IPS-20b (cell line): ENCODE measurements around the gene BRD9.
"Not testable (repeated sequence)": the region's sequence is repeated elsewhere in the genome, so short reads cannot be mapped to it uniquely, and the experiment has no call there.

Experiments used
- H3K27ac ChIP-seq: one replicate; pipeline ENCODE4 v1.5.1; 2013; ENCODE audit warnings: low read length
- H3K27me3 ChIP-seq: 2 replicates; pipeline ENCODE4 v1.6.1; 2013; ENCODE audit warnings: mild to moderate bottlenecking, low read length, inconsistent platforms; ENCODE audit not compliant: insufficient read depth
- H3K36me3 ChIP-seq: 2 replicates; pipeline ENCODE4 v1.6.1; 2013; ENCODE audit warnings: low read depth, mild to moderate bottlenecking, inconsistent platforms, low read length, moderate library complexity; ENCODE audit not compliant: insufficient read depth
- H3K4me1 ChIP-seq: 2 replicates; pipeline ENCODE4 v1.6.1; 2013; ENCODE audit warnings: mild to moderate bottlenecking, control low read depth, inconsistent platforms, low read length, moderate library complexity; ENCODE audit not compliant: insufficient read depth
- H3K4me3 ChIP-seq: 2 replicates; pipeline ENCODE4 v1.5.1; 2013; ENCODE audit warnings: mild to moderate bottlenecking, low read length, inconsistent platforms
- H3K9ac ChIP-seq: 2 replicates; pipeline ENCODE4 v1.6.1; 2013; ENCODE audit warnings: low read depth, mild to moderate bottlenecking, inconsistent platforms, low read length, moderate library complexity
- H3K9me3 ChIP-seq: 2 replicates; pipeline ENCODE4 v1.6.1; 2013; ENCODE audit warnings: mild to moderate bottlenecking, low read depth, low read length, inconsistent platforms; ENCODE audit not compliant: insufficient read depth

Gene BRD9

DNA sequence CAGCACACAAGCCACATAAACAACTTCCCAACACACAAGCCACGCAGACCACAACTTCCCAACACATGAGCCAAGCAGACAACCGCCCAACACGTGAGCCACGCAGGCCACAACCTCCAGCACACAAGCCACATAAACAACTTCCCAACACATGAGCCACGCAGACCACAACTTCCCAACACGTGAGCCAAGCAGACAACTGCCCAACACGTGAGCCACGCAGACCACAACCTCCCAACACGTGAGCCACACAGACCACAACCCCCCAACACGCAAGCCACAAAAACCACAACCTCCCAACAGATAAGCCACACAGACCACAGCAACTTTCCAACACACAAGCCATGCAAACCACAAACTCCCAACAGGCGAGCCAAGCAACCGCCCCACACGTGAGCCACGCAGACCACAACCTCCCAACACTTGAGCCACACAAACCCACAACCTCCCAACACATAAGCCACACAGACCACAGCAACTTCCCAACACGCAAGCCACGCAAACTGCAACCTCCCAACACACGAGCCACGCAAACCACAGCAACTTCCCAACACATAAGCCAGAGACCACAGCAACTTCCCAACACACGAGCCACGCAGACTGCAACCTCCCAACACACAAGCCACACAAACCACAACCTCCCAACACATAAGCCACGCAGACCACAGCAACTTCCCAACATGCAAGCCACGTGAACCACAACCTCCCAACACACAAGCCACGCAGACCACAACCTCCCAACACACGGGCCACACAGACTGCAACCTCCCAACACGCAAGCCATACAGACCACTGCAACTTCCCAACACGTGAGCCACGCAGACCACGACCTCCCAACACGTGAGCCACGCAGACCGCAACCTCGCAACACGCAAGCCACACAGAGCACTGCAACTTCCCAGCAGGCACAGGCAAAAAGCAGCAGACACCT, 10.1 kb downstream of the BRD9 start:
- H3K9ac ChIP-seq, result no peak overlapping the region
- H3K27ac ChIP-seq, result no peak overlapping the region
- H3K36me3 ChIP-seq, result peaks cover 79% of the 10 kb centered on the region
- no peaks in the 10 kb centered on the region for H3K9me3 ChIP-seq
- no peaks in the 10 kb centered on the region for H3K4me1 ChIP-seq
- H3K4me3 ChIP-seq, result no peak overlapping the region
- no peaks in the 10 kb centered on the region for H3K27me3 ChIP-seq

DNA sequence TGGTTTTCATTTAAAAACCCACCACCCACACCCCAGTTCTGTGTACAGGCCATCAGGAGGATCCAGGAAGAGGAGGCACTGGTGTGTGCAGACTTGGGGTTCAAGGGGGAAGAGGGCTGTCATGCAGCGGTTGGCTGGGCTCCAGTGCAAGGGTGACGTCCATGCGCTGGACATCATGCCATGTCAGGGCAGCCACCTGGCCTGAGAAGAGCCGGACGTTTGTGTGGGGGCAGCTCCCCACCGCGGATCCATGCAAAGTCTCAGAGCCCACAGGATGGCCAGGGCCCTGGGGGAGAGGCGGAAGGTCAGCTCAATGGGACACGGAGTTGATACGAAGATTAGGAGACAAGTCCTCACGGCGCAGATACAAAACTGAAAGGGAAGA, 11.1 kb downstream of the BRD9 start:
- H3K27ac ChIP-seq, result no peak overlapping the region
- H3K4me3 ChIP-seq, result no peak overlapping the region
- no peaks in the 10 kb centered on the region for H3K9me3 ChIP-seq
- no peaks in the 10 kb centered on the region for H3K4me1 ChIP-seq
- peaks cover 79% of the 10 kb centered on the region for H3K36me3 ChIP-seq
- H3K27me3 ChIP-seq, result no peaks in the 10 kb centered on the region
- no peak overlapping the region for H3K9ac ChIP-seq

DNA sequence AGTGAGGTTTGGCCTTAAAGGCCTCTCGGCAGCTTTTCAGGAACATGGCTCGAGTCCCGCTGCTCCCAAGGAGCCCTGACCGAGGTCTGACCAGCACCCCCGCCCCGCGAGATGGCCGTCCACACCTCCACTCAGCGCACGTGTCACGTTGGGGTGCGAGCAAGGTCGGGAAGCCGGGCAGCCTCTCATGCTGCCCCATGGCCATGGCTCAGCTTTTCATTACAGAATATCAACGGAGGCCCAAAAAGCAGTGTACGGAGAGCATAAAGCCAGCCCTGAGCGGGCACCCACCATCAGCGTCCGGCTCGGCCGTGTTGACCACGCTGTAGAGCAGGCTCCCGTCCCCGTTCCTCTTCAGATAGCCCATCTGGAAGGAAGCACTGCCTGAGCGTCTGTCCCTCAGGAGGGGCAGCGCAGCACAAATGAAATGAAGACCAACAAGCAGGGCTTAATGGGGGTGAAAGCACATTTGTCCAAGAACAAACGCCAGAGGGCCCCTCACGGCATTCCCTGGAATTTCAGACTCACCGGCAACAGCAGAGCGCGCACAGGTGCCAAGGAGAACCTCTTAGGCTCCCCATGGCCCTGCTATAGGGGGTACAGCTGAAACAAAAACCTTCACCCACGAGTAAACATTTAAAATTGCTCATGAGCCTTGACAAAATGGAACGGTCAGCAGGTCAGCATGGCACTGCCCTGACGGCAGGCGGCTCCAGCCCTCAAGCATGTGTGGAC, 11.6 kb downstream of the BRD9 start:
- Histone ChIP-seq H3K36me3 (peaks cover 79% of the 10 kb centered on the region), H3K4me1 (no peaks in the 10 kb centered on the region), H3K9me3 (no peaks in the 10 kb centered on the region), H3K27ac (no peak overlapping the region), H3K9ac (no peak overlapping the region), H3K27me3 (no peaks in the 10 kb centered on the region), H3K4me3 (no peak overlapping the region)

GRCh38 chr5:878677-879076, 13.9 kb downstream of the BRD9 start:
- not testable (repeated sequence) for H3K27ac ChIP-seq, H3K9me3 ChIP-seq, H3K4me1 ChIP-seq, H3K9ac ChIP-seq, H3K4me3 ChIP-seq, H3K27me3 ChIP-seq
- peaks cover 79% of the 10 kb centered on the region for H3K36me3 ChIP-seq

GRCh38 chr5:878125-878524, 14.5 kb downstream of the BRD9 start:
- Histone ChIP-seq H3K4me3 (no peak overlapping the region), H3K9ac (no peak overlapping the region), H3K27ac (no peak overlapping the region), H3K36me3 (peaks cover 79% of the 10 kb centered on the region), H3K4me1 (no peaks in the 10 kb centered on the region), H3K27me3 (no peaks in the 10 kb centered on the region), H3K9me3 (no peaks in the 10 kb centered on the region)

DNA sequence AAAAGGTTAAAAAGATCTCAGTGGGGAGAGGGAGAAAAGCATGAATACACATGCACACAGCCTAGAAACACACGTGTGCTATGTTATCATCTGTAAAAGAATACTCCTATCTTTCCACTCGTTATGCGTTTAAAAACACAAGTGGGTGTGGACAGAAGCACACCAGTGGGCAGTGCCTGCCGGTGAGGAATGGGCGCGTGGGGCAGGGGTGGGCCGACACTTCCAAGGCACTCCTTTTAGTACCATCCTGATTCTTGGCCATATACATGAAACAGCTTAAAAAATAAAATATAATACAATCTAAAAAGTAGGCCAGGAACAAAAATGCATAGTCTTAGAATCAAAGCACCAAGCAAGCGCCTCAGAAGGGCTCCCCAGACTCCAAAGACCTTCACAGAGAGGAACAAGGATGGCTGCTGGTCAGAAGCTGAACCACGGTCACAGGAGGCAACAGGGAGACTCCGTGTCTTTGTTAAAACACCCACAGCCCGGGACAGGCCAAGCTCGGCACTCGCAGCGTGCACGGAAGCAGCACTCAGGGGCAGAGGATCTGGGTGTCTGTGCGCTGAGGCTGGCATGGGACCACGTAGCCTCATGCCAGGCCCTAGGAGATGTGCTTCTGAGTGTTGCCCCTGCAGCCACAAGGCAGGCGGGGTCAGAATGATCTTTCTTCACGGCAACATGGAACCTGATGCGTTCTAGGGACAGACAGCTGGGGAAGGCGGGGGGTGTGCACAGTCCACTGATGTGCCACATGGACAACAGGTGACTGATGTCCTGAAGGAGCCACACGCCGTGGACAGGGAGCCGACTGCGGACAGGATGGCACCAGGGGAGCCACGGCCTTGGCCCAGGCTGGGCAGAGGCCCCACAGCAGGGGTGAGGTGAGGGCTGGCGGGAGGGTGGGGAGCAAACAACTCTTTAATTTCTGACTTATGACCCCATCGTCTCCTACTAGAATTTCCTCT, 15.9 kb downstream of the BRD9 start:
- Histone ChIP-seq H3K27ac (no peak overlapping the region), H3K36me3 (peaks cover 79% of the 10 kb centered on the region), H3K9me3 (no peaks in the 10 kb centered on the region), H3K4me3 (no peak overlapping the region), H3K9ac (no peak overlapping the region), H3K4me1 (no peaks in the 10 kb centered on the region), H3K27me3 (no peaks in the 10 kb centered on the region)

DNA sequence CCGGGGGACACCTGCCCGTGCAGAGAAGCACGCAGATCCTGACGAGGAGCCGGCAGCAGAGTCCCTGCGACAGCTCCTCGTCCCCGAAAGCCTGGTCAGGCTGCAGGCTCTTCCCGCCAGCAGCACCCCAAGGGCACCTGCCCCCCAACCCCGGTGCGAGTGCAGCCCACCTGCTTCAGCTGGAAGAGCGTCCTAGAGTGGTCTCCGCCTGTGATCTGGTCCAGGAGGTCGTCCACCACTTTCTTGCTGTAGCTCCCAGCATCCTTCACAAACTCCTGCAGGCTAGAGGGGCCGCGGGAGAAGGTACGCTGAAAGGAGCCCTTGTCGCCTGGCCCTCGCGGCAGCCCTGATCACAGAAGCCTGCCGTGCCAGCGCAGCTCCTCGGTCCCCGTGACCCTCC, 16.7 kb downstream of the BRD9 start:
- Histone ChIP-seq H3K4me3 (no peak overlapping the region), H3K36me3 (peaks cover 79% of the 10 kb centered on the region), H3K27ac (no peak overlapping the region), H3K4me1 (no peaks in the 10 kb centered on the region), H3K9ac (no peak overlapping the region), H3K27me3 (no peaks in the 10 kb centered on the region), H3K9me3 (no peaks in the 10 kb centered on the region)

DNA sequence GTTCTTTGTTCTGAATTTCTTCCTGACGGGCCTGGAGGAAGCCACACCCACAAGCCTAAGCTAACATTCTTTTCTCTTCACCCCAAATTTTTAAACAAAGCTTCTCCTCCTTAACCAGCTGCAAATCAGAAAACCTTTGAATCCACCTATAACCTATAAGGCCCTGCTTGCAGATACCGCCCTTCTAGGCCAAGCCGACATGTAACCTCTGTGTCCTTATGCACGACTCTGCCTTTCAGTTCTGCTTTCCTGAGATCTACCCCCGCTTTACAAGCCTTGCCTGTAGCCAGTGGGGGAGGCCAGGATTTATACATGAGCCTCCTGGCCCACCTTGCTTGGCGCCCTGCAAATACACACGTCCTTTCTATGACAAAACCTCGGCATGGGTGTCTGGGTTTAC, 19.3 kb downstream of the BRD9 start:
- no peak overlapping the region for H3K4me3 ChIP-seq
- H3K27me3 ChIP-seq, result no peaks in the 10 kb centered on the region
- H3K9ac ChIP-seq, result no peak overlapping the region
- H3K27ac ChIP-seq, result no peak overlapping the region
- no peaks in the 10 kb centered on the region for H3K4me1 ChIP-seq
- H3K9me3 ChIP-seq, result no peaks in the 10 kb centered on the region
- peaks cover 100% of the 10 kb centered on the region for H3K36me3 ChIP-seq

DNA sequence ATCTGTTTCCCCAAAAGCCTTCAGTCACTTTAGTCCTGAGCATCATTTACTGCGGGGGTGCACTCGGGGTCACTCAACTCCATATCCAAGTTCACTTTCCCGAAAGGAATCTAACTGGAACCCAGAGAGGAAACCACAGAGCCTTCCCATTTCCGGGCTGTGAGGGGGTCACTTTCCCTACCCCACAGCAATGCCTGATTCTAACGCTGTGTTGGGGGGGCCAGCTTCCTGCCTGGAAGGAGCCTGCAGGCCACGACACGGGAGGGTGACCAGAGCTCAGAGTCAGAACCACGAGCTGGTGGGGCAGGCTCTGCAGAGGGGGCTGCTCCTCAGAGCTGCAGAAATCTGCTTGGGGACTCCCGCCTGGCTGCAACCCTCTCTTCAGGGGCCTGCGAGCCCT, 20.3 kb downstream of the BRD9 start:
- H3K27ac ChIP-seq, result no peak overlapping the region
- H3K9me3 ChIP-seq, result no peaks in the 10 kb centered on the region
- no peak overlapping the region for H3K9ac ChIP-seq
- H3K4me1 ChIP-seq, result no peaks in the 10 kb centered on the region
- peaks cover 100% of the 10 kb centered on the region for H3K36me3 ChIP-seq
- H3K4me3 ChIP-seq, result no peak overlapping the region
- H3K27me3 ChIP-seq, result no peaks in the 10 kb centered on the region

GRCh38 chr5:871596-872298, 20.9 kb downstream of the BRD9 start:
- no peak overlapping the region for H3K4me3 ChIP-seq
- peaks cover 100% of the 10 kb centered on the region for H3K36me3 ChIP-seq
- no peaks in the 10 kb centered on the region for H3K9me3 ChIP-seq
- H3K4me1 ChIP-seq, result no peaks in the 10 kb centered on the region
- H3K9ac ChIP-seq, result no peak overlapping the region
- no peak overlapping the region for H3K27ac ChIP-seq
- H3K27me3 ChIP-seq, result no peaks in the 10 kb centered on the region

GRCh38 chr5:870956-871355, 21.6 kb downstream of the BRD9 start:
- Histone ChIP-seq H3K9ac (no peak overlapping the region), H3K27ac (no peak overlapping the region), H3K27me3 (no peaks in the 10 kb centered on the region), H3K4me1 (no peaks in the 10 kb centered on the region), H3K36me3 (peaks cover 99% of the 10 kb centered on the region), H3K4me3 (no peak overlapping the region), H3K9me3 (no peaks in the 10 kb centered on the region)
